Breast epithelium (tissue), 4 donors: ENCODE data around the gene ST6GAL1. TPM values are rescaled to one million over a fixed set of nuclear protein-coding genes. Genes with fewer than 3 reads are reported as not detected.

ENCODE experiments used
- DNase-seq, 2 donors: peaks; one replicate each; pipeline ENCODE4 v3.0.0-alpha.2; 2019; ENCODE audit warnings: low spot score in 2 of 2
- H3K27ac ChIP-seq, 2 donors: fragments of 200-600 bp; sonication (generic) in 1 of 2; one replicate each; pipeline ENCODE4 v1.5.1; 2016 to 2019; ENCODE audit warnings: mild to moderate bottlenecking in 1 of 2
- H3K27me3 ChIP-seq, 2 donors: fragments of 200-600 bp; sonication (generic) in 1 of 2; one replicate each; pipeline versions ENCODE4 v1.5.1 to v1.6.0; 2017 to 2019; ENCODE audit warnings: control low read depth in 1 of 2, mild to moderate bottlenecking in 1 of 2
- H3K36me3 ChIP-seq: fragments of 200-600 bp; one replicate; pipeline ENCODE4 v1.5.1; 2019
- H3K4me1 ChIP-seq, 2 donors: fragments of 200-600 bp; sonication (generic); one replicate each; pipeline ENCODE4 v1.5.1; 2016 to 2019; ENCODE audit warnings: control low read depth in 1 of 2
- H3K4me3 ChIP-seq, 3 donors: fragments of 200-600 bp; sonication (generic); 1 replicate in 2 of 3; 2 replicates in 1 of 3; pipeline ENCODE4 v1.5.1; 2016 to 2019; ENCODE audit warnings: mild to moderate bottlenecking in 3 of 3, moderate library complexity in 2 of 3
- H3K9me3 ChIP-seq, 2 donors: fragments of 200-600 bp; sonication (generic) in 1 of 2; one replicate each; pipeline ENCODE4 v1.5.1; 2016 to 2019; ENCODE audit warnings: control low read depth in 1 of 2
- POLR2A ChIP-seq: fragments of 450-650 bp; IDR thresholded peaks from one replicate; pipeline ENCODE4 v1.6.1; 2016; ENCODE audit warnings: antibody characterized with exemption, mild to moderate bottlenecking, moderate library complexity
- POLR2AphosphoS5 ChIP-seq, 3 donors: sonication (generic); formaldehyde crosslinking; IDR thresholded peaks; one replicate each; pipeline ENCODE4 v1.6.1; 2017; ENCODE audit warnings: antibody characterized with exemption in 3 of 3
- intact Hi-C: fragments of 100-400 bp; cut with DNase I; formaldehyde crosslinking; loops from one replicate; pipeline ENCODE4 v1.15.1; 2023; ENCODE audit warnings: low total_unique reads
- total RNA-seq, 3 donors: library from RNA; depleted of rRNA; stranded (reverse); fragments of >200 nt; gene quantifications; one replicate each; pipeline ENCODE4 v1.1.0, GENCODE V29; 2016
- TF ChIP-seq, protein P1 (sequence below), 3 donors: fragments of 450-650 bp; IDR thresholded peaks; one replicate each; pipeline ENCODE4 v1.5.1; 2016 to 2017; ENCODE audit warnings: antibody characterized with exemption in 3 of 3, mild to moderate bottlenecking in 3 of 3, moderate library complexity in 3 of 3

The ST6GAL1 gene
- total RNA-seq, 3 donors from 2014 or later: 28.5 to 79.6 (median 42.3) TPM

DNA sequence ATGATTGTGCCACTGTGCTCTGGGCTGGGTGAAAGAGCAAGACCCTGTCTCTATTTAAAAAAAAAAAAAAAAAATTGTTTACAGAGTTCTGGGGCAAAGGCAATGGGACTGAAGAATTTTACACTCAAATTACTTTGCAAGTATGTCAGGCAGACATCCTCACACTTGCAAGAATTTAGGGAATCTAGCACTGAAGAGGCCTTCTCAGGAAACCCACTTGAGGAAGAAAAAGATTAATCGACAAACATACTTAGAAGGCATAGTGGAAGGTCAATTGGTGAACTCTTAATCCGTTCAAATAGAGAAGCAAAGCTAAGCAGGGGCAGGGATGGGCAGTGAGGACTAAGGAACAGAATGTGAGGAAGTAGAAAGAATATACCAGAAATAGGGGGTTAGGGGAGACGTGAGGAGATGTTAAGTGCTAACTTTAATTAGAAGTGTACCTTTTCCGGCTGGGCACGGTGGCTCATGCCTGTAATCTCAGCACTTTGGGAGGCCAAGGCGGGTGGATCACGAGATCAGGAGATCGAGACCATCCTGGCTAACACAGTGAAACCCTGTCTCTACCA lies 15.0 kb downstream of the ST6GAL1 start:
- Histone ChIP-seq H3K4me3 (no peak overlapping the region), H3K27me3 (no peaks in the 10 kb centered on the region), H3K27ac (no peak overlapping the region), H3K4me1 (no peaks in the 10 kb centered on the region), H3K36me3 (no peaks in the 10 kb centered on the region), H3K9me3 (no peaks in the 10 kb centered on the region)
- intact Hi-C loops: no loop called here
- TF ChIP-seq, protein P1, sequence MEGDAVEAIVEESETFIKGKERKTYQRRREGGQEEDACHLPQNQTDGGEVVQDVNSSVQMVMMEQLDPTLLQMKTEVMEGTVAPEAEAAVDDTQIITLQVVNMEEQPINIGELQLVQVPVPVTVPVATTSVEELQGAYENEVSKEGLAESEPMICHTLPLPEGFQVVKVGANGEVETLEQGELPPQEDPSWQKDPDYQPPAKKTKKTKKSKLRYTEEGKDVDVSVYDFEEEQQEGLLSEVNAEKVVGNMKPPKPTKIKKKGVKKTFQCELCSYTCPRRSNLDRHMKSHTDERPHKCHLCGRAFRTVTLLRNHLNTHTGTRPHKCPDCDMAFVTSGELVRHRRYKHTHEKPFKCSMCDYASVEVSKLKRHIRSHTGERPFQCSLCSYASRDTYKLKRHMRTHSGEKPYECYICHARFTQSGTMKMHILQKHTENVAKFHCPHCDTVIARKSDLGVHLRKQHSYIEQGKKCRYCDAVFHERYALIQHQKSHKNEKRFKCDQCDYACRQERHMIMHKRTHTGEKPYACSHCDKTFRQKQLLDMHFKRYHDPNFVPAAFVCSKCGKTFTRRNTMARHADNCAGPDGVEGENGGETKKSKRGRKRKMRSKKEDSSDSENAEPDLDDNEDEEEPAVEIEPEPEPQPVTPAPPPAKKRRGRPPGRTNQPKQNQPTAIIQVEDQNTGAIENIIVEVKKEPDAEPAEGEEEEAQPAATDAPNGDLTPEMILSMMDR (IDR thresholded peaks at IDR 0.05): no peak
- no peak for TF ChIP-seq POLR2A
- no peak for TF ChIP-seq POLR2AphosphoS5 (IDR thresholded peaks at IDR 0.05)
- no peak for DNase-seq

- no peaks in the 10 kb centered on the region for H3K4me1 ChIP-seq
- DNase-seq: no peak
These were observed 16.5 kb downstream of the ST6GAL1 start for GRCh38 chr3:186946756-186947375.

DNA sequence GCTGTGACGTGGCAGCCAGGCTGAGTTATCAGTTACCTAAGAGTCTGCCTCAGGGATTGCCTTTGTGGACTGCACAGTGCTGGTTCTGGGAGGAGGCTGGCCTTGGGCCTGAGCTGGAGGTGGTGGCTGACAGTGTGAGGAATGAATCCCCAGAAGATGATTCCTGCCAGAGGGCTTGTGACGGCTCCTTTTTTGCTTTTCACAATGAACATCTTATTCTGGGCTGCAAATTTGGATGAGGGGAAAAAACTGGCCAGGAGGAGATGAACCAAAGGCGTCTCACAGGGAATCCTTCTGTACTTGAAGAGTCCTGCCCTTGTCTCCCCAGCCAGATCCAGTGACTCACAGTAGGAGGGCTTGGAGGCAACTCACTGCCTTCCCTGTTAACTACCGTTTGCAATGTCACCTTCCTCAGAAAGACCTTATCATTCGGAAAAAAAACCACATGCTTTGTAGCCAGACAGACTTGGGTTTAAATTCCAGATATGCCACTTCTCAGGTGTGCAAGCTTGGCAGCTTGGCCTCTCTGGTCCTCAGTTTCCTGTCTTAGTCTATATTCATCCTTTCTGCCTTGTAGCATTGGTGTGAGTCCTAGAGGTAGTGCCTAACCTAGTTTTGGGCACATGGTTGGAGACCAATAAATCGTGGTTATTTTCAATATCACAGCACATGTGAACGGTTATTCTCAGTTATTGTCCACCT lies 19.1 kb downstream of the ST6GAL1 start:
- Histone ChIP-seq H3K9me3 (no peaks in the 10 kb centered on the region), H3K4me3 (no peak overlapping the region), H3K36me3 (no peaks in the 10 kb centered on the region), H3K4me1 (no peaks in the 10 kb centered on the region), H3K27me3 (no peaks in the 10 kb centered on the region), H3K27ac (peak overlapping the region in 1 of 2 donors; percentile 68)
- intact Hi-C loops: no loop called here
- TF ChIP-seq POLR2A (no peak), POLR2AphosphoS5 (IDR thresholded peaks at IDR 0.05) (no peak)
- TF ChIP-seq, protein P1 (IDR thresholded peaks at IDR 0.05): no peak
- no peak for DNase-seq

More at GRCh38 chr3:186946756-186947375, 16.5 kb downstream of the ST6GAL1 start:
- H3K27me3 ChIP-seq: no peaks in the 10 kb centered on the region
- no peak overlapping the region for H3K4me3 ChIP-seq
- intact Hi-C loops: no loop called here
- TF ChIP-seq POLR2AphosphoS5 (IDR thresholded peaks at IDR 0.05): no peak
- no peak for TF ChIP-seq POLR2A
- TF ChIP-seq, protein P1 (IDR thresholded peaks at IDR 0.05): no peak
- no peaks in the 10 kb centered on the region for H3K9me3 ChIP-seq
- H3K27ac ChIP-seq: no peak overlapping the region
- H3K36me3 ChIP-seq: no peaks in the 10 kb centered on the region

GRCh38 chr3:186950402-186951093 lies 20.2 kb downstream of the ST6GAL1 start:
- Histone ChIP-seq H3K4me3 (no peak overlapping the region), H3K4me1 (no peaks in the 10 kb centered on the region), H3K27me3 (no peaks in the 10 kb centered on the region), H3K36me3 (no peaks in the 10 kb centered on the region), H3K9me3 (no peaks in the 10 kb centered on the region), H3K27ac (peak overlapping the region in 1 of 2 donors; percentile 5)
- no peak for DNase-seq
- TF ChIP-seq POLR2AphosphoS5 (IDR thresholded peaks at IDR 0.05) (no peak), POLR2A (no peak)
- TF ChIP-seq, protein P1 (IDR thresholded peaks at IDR 0.05): no peak
- intact Hi-C loops: no loop called here
